HG02678 (cell line): Measurements from ENCODE around the gene ELF5.

Experiments
- ATAC-seq: cut with Tn5 transposase; IDR thresholded peaks from one replicate; pipeline ENCODE4 v1.9.1; 2021; ENCODE audit warnings: mild to moderate bottlenecking, moderate library complexity; ENCODE audit not compliant: unreplicated experiment

The ELF5 gene

GRCh38 chr11:34458525-34458924, 55.1 kb downstream of the ELF5 start:
- ATAC-seq: no peak

- ATAC-seq: no peak
These were observed 56.0 kb downstream of the ELF5 start for GRCh38 chr11:34457607-34458006.

GRCh38 chr11:34454308-34455032, 59.1 kb downstream of the ELF5 start:
- no peak for ATAC-seq

GRCh38 chr11:34451053-34451452, 62.5 kb downstream of the ELF5 start:
- ATAC-seq: no peak

- peak; percentile 66 for ATAC-seq
These were observed 64.6 kb downstream of the ELF5 start for GRCh38 chr11:34449013-34449412.

- ATAC-seq: no peak
These were observed 65.2 kb downstream of the ELF5 start for GRCh38 chr11:34448223-34448994.

- ATAC-seq: no peak
These were observed 66.5 kb downstream of the ELF5 start for GRCh38 chr11:34447044-34447443.

GRCh38 chr11:34446386-34446785, 67.2 kb downstream of the ELF5 start:
- ATAC-seq: no peak

GRCh38 chr11:34445956-34446355, 67.6 kb downstream of the ELF5 start:
- ATAC-seq: no peak

- ATAC-seq: no peak
These were observed 69.2 kb downstream of the ELF5 start for GRCh38 chr11:34444428-34444827.

GRCh38 chr11:34443136-34443535, 70.5 kb downstream of the ELF5 start:
- ATAC-seq: no peak

GRCh38 chr11:34441814-34442213, 71.8 kb downstream of the ELF5 start:
- no peak for ATAC-seq

GRCh38 chr11:34439610-34440198, 73.9 kb downstream of the ELF5 start:
- no peak for ATAC-seq

- peak; percentile 98 for ATAC-seq
These were observed 74.8 kb downstream of the ELF5 start, which contains the start of gene CAT for GRCh38 chr11:34438529-34439507. Gene CAT, plus strand, starts transcription at chr11:34438934. Its CDS starts 80 bp downstream, at chr11:34439014.

GRCh38 chr11:34437224-34438125, 76.1 kb downstream of the ELF5 start:
- ATAC-seq: no peak

- ATAC-seq: no peak
These were observed 79.7 kb downstream of the ELF5 start for GRCh38 chr11:34433899-34434298.

- no peak for ATAC-seq
These were observed 80.8 kb downstream of the ELF5 start for GRCh38 chr11:34432822-34433221.

GRCh38 chr11:34431979-34432378, 81.6 kb downstream of the ELF5 start:
- ATAC-seq: no peak
